T-helper 1 cell (primary cell): Measurements from ENCODE around the gene PIP5K1C.
"Not testable (repeated sequence)": the region's sequence is repeated elsewhere in the genome, so short reads cannot be mapped to it uniquely, and the experiment has no call there.

ENCODE experiments used
- DNase-seq, 5 donors: peaks; one replicate each; pipeline ENCODE4 v3.0.0-alpha.2; 2012 to 2020

PIP5K1C gene

GRCh38 chr19:3659746-3660112 is 40.5 kb downstream of the PIP5K1C start:
- no peak for DNase-seq

GRCh38 chr19:3658870-3659745 is 41.2 kb downstream of the PIP5K1C start:
- DNase-seq, result no peak

DNA sequence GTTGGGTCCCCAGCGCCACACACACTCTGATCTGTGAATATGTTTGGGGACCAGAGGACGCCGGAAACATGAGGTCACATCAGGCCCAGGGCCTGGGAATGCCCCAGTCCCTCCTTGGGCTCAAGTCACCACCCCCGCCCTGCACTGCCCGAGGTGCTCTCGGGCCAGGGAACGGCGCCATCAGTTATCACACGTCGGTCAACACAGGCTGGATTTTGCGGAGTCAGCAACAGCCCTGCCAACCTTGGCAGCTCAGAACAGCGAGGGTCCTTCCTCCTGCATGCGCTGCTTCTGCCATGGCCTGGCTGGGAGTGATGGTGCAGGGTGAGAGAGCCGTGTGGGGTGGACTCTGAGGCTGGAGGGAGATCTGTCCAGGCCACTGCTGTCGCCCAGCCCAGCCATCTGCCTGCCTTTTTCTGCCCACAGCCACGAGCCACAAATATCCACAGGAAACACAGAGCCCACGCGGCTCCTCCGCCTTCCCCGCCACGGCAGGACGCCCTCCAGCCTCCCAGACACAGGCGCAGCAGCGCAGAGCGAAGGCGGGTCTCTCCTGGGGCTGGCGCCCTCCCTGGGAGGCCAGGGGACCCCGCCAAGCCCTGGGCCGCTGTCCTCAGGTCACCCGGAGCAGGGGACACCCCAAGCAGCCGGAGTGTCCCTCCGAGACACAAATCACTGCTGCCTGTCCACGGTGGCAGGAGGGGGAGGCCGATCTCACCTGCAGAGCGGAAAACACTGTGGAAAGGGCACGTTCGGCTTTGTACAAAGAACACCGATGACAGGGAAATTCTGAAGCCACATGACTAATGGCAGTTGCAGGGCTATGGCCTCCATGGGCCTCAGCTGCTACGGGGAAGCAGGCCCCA is 42.0 kb downstream of the PIP5K1C start:
- DNase-seq, result no peak

GRCh38 chr19:3657395-3657769 is 42.9 kb downstream of the PIP5K1C start:
- DNase-seq, result no peak

- no peak for DNase-seq
These were observed 43.4 kb downstream of the PIP5K1C start for GRCh38 chr19:3656747-3657394.

- no peak for DNase-seq
These were observed 44.1 kb downstream of the PIP5K1C start for GRCh38 chr19:3656073-3656746.

DNA sequence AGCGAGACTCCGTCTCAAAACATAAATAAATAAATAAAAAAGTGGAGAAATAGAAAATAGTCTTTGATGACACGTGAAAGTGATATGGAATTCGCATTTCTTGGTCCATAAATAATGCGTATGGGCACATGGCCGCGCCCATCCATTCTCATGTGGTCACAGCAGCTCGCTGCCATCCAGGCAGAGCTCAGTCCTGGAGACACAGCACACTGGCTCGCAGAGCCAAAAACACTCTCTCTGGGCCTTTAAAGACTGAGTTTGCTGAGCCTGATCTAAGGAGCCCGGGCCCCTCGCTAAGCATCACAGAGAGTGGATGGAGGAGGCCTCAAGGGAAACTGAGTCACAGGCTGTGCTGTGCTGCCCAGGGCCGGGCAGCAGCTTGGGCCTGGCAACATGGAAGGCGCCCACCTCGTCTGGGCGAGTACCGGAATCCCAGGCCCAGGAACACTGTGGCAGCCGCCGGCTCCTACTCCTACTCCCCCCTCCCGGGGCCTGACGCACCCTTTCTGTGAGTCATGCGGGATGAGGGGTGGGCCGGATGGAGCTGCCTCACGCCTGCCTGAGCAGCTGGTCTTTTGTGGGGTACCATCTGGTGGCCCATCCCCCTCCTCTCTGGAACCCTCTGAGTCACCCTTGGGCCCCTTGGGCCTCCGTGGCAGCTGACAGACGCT is 44.7 kb downstream of the PIP5K1C start:
- DNase-seq, result no peak

DNA sequence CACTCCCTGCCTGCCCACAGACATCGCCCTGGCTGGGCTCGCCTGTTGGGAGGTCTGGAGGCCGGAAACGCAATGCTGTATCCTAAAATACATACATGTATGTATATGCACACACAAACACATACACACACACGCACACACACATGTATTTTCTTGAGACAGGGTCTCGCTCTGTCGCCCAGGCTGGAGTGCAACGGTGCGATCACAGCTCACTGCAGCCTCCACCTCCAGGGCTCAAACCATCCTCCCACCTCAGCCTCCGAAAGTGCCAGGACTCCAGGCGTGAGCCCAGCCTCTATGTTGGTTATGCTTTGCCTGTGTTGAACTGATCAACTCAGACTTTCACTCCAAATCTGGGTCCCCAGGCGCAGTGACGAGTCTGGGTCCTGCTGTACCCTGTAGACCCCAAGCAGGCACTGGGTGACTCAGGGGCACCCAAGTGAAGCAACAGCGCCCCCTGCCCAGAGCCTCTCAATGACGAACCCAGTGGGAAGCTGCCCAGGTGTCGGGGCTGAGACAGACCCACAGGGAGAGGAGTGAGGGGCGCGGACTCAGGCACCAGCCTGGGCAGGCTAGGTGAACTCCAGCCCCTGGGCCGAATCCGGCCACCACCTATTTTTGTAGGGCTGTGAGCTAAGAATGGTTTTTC is 46.3 kb downstream of the PIP5K1C start:
- no peak for DNase-seq

GRCh38 chr19:3653081-3653795 is 47.0 kb downstream of the PIP5K1C start:
- no peak for DNase-seq

DNA sequence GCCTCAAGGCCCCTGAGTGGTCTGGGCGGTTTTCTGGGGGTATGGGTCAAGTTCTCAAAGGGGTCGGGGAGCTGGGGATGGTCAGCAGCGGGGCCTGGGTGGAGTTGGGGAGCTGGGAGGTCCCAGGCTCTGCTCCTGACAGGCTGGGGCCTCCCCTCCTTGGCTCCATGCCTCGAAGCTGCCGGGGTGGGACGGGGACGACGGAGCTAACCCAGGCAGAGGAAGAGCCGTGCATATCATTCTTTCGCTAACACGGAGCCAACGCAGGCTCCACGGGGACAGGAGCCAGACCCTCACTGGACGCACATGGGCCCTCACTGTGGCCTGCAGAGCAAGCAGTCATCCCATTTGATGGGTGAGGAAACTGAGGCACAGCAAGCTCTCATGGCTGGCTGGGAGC is 47.8 kb downstream of the PIP5K1C start:
- no peak for DNase-seq

GRCh38 chr19:3651684-3652083 is 48.6 kb downstream of the PIP5K1C start:
- DNase-seq, result no peak

- no peak for DNase-seq
These were observed 50.4 kb downstream of the PIP5K1C start for GRCh38 chr19:3649888-3650287.

- DNase-seq, result no peak
These were observed 52.0 kb downstream of the PIP5K1C start for GRCh38 chr19:3648037-3648905.

DNA sequence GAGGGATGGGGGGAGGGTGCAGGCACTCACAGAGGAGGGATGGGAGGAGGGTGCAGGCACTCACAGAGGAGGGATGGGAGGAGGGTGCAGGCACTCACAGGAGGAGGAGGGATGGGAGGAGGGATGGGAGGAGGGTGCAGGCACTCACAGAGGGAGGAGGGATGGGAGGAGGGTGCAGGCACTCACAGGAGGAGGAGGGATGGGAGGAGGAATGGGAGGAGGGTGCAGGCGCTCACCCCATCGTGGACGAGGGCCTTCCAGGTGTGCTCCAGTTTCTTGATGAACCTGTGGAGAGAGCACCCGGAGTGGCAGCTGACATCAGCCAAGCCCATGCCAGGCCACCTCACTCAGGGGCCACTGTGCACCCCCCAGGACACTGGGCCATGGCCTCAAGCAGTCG is 53.2 kb downstream of the PIP5K1C start:
- not testable (repeated sequence) for DNase-seq

DNA sequence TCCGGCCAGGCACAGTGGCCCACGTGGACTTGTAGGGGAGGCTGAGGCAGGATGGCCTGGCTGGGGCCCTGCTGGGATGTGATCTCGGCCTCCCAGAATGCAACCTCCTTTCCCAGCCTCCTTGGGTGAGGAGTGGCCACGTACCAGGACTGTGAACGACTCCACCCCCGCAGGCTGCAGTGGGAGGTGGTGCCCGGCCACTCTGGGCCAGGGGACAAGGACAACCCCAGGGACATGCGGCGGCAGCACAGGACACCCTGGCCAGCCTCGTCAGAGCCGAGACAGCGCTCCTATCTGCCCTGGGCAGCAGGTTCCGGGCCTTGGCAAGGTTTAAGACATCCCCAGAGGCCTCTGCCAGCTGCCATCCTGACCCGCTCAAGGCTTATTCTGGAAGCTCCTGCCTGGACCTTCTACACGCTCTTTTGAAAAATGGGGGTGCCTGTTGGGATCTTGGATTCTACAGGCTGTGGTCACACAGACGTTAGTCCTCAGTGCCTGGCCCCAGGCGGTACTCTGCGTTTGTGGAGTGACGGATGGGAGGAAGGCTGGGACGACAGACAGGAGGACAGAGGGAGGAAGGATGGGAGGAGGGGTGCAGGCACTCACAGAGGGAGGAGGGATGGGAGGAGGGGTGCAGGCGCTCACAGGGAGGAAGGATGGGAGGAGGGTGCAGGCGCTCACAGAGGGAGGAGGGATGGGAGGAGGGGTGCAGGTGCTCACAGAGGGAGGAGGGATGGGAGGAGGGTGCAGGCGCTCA is 53.8 kb downstream of the PIP5K1C start:
- DNase-seq, result no peak

GRCh38 chr19:3645726-3646125 is 54.5 kb downstream of the PIP5K1C start:
- no peak for DNase-seq

- DNase-seq, result no peak
These were observed 55.2 kb downstream of the PIP5K1C start for GRCh38 chr19:3645067-3645396.

- no peak for DNase-seq
These were observed 55.8 kb downstream of the PIP5K1C start for GRCh38 chr19:3644351-3645066.
